Measurements from ENCODE around the gene TMEM132A. TPM values are rescaled to one million over a fixed set of nuclear protein-coding genes. Genes with fewer than 3 reads are reported as not detected.

The TMEM132A gene
- total RNA-seq, 6 experiments from 2014 or later: 0.76 to 4.2 (median 1.7) TPM

- Histone ChIP-seq H3K9me3 (no peaks in the 10 kb centered on the region), H3K27me3 (no peaks in the 10 kb centered on the region), H3K27ac (no peak overlapping the region), H3K36me3 (peaks cover 0 to 9% (median 0%) of the 10 kb centered on the region in 4 donors), H3K4me3 (no peak overlapping the region), H3K4me1 (no peaks in the 10 kb centered on the region)
- no peak for TF ChIP-seq CTCF (IDR thresholded peaks at IDR 0.05)
- no peak for TF ChIP-seq POLR2A (IDR thresholded peaks at IDR 0.05)
- intact Hi-C loops (cut with DNase I): no loop called here
- DNase-seq: no peak
- WGBS (ENCODE audit: insufficient coverage, low coverage, low lambda C conversion rate, missing lambda C conversion rate): 94% methylated on average over 5 of the region's 5 CpGs
- no peak for ATAC-seq
Measured at GRCh38 chr11:60945295-60945667, 21.0 kb downstream of the TMEM132A start.

- Histone ChIP-seq H3K27me3 (no peaks in the 10 kb centered on the region), H3K9me3 (no peaks in the 10 kb centered on the region), H3K27ac (no peak overlapping the region), H3K4me3 (no peak overlapping the region), H3K4me1 (peaks cover 0 to 5% (median 0%) of the 10 kb centered on the region in 4 donors), H3K36me3 (peaks cover 0 to 2% (median 0%) of the 10 kb centered on the region in 4 donors)
- ATAC-seq: no peak
- intact Hi-C loops (cut with DNase I): no loop called here
- DNase-seq: no peak
- WGBS (ENCODE audit: insufficient coverage, low coverage, low lambda C conversion rate, missing lambda C conversion rate): 80% methylated on average over 3 of the region's 15 CpGs
- TF ChIP-seq CTCF (IDR thresholded peaks at IDR 0.05): no peak
- TF ChIP-seq POLR2A (IDR thresholded peaks at IDR 0.05): no peak
Measured at GRCh38 chr11:60946601-60947264, 22.5 kb downstream of the TMEM132A start.

- Histone ChIP-seq H3K9me3 (no peaks in the 10 kb centered on the region), H3K36me3 (no peaks in the 10 kb centered on the region), H3K4me3 (no peak overlapping the region), H3K27ac (no peak overlapping the region), H3K27me3 (no peaks in the 10 kb centered on the region), H3K4me1 (peaks cover 0 to 5% (median 2%) of the 10 kb centered on the region in 4 donors)
- WGBS (ENCODE audit: insufficient coverage, low coverage, low lambda C conversion rate, missing lambda C conversion rate): 93% methylated on average over 1 of the region's 2 CpGs
- DNase-seq: no peak
- ATAC-seq: no peak
- TF ChIP-seq POLR2A (IDR thresholded peaks at IDR 0.05) (no peak), CTCF (IDR thresholded peaks at IDR 0.05) (no peak)
- intact Hi-C loops (cut with DNase I): no loop called here
Measured at GRCh38 chr11:60947700-60948099, 23.4 kb downstream of the TMEM132A start.

- DNase-seq: no peak
- Histone ChIP-seq H3K27ac (no peak overlapping the region), H3K4me3 (no peak overlapping the region), H3K27me3 (no peaks in the 10 kb centered on the region), H3K36me3 (no peaks in the 10 kb centered on the region), H3K4me1 (peaks cover 0 to 5% (median 2%) of the 10 kb centered on the region in 4 donors), H3K9me3 (no peaks in the 10 kb centered on the region)
- no peak for ATAC-seq
- TF ChIP-seq CTCF (IDR thresholded peaks at IDR 0.05): no peak
- no peak for TF ChIP-seq POLR2A (IDR thresholded peaks at IDR 0.05)
- WGBS (ENCODE audit: insufficient coverage, low coverage, low lambda C conversion rate, missing lambda C conversion rate): 86% methylated on average over 3 of the region's 5 CpGs
- intact Hi-C loops (cut with DNase I): no loop called here
Measured at GRCh38 chr11:60948250-60948649, 24.0 kb downstream of the TMEM132A start.
